NCI-H128 (cell line): ENCODE results near the gene SLC41A3.
A peak's percentile ranks its signal among the peaks of the same experiment; 100 is the strongest.

ENCODE experiments used
- DNase-seq: peaks from one replicate; lab custom pipeline; 2025; ENCODE audit not compliant: unreplicated experiment; lab: John Stamatoyannopoulos, UW

Gene SLC41A3

DNA sequence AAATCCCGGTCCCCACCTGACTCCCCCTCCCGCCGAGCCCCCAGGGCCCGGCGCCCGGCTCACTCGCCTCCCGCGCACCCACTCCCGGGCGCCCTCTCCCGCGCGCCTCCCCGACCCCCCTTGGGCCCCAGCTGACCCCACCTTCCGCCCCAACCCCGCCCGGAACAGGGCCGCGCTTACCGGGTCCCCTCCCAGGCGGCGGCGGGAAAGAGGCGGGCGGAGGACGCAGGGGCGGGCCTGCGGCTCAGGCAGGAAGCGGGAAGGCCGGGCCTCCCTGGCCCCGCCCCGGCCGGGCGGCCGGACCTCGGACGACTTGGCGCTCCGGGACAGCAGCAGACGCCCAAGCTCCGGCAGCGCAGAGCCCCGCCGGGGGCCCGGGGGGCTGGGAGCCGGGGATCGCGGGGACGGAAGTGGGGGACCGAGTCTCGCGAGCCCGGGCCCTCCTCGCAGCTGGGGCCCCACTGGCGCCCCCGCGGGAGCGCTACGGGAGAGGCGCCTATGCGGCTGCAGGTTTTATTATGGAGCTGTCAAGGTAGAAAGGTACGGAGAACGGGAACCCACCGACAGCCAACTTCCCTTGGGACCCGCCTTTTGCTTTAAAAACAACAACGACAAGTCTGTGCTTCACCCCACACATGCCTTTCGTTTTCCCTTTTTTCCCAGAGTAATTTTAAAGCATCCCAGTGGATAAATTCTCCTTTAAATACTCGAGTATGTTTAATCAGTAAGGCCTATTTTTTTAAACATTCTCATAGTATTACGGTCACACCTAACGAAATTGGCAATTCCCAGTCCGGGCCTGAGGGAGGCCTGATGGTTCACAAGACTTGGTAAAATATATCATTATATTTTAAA lies at the start of gene SLC41A3:
TSS of gene SLC41A3 (minus strand) at position 212 of the 855 bp plus-strand sequence. CDS start 15,905 bp downstream, outside the sequence.
- peak; percentile 62 for DNase-seq

DNA sequence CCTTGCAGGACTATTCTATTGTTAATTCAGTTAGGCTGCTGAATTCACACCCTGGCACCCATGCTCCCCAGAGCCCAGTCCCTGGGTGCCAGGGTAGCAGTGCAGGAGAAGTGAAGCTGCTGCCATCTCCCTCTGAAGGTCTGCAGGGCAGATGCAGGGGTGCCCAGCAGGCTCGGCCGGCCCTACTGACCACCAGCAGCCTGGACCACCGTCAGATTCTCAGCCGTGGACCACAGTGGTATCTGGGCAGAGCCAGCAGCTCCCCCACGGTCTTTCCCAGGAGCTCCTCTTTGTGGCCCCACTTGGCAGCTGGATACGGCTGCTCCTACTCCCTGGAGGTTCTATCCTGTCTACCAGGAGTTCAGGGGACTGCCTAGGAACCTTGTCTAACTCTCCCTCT lies 49.7 kb upstream of the SLC41A3 start:
- DNase-seq: no peak

DNA sequence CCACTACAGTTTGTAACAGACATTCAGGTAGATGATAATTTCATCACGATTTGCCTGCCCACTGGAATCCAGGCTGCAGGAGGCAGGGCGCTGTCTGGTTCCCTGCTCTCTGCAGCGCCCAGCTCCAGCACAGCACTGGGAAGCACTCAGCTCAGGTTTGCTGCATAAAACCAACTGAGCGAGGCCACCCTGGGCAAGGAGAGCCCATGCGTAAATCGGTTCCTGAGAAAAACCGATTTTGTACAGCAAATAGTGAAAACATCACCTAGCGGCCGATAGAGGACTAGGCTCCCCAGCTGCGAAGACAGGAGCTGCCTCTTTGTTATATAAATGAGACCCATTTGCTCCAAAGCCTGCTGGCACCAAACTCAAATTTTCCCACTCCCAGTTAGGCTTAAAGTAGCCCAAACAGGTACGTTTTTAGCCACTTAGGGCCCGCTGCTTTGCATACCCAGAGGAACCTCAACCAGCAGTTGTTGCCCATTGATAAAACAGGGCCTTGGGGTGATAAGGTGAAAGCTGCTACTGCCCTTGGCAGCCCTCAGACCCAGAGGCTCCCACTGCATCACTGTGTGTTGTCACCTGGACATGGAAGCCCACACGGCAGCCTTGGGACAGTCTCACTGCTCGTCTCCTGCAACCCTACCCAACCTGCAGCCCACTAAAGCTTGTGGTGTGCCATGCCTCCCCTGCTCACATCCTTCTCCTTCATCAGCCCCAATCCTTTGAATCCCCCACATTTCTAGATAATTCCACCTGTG lies 49.0 kb upstream of the SLC41A3 start:
- DNase-seq: no peak

DNA sequence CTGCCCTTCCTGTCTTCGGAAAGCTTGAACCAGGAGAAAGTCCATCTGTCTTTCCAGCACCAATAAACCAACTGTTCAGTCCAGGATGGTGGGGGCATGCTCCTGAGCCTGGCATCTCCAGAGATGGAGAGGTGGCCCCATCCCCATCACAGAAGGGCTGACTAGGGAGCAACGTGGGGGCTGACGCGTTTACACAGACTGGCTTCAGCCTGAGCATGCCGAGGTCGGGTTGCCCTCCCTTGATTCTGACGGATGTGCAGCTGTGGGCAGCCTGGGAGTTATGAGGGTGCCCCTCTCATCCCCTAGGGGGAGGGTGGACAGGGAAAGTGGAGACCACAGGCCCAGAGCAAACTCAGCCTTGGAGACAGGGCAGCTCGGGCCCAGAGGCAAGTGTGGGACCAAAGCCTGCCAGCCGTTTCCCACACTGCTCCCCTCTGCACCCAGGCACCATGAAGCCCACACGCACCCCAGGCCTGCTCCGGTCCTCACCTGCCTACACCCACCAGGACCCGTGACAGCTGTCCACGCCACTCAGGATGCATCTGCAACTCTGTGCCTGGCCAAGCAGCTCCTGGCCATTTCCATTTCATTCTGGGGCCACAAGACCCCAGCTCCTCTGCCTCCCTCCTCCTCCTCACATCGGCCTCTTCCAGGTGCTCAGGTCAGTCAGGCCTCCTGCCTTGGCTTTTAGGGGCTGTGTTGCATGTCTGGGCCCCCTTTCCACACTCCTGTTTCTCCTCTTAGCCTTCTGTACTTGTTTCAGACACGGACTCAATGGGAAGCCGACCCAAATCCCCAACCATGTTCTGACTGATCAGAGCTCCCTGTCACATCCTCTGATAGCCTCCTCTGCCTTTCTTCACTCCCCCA lies 48.2 kb upstream of the SLC41A3 start:
- no peak for DNase-seq

DNA sequence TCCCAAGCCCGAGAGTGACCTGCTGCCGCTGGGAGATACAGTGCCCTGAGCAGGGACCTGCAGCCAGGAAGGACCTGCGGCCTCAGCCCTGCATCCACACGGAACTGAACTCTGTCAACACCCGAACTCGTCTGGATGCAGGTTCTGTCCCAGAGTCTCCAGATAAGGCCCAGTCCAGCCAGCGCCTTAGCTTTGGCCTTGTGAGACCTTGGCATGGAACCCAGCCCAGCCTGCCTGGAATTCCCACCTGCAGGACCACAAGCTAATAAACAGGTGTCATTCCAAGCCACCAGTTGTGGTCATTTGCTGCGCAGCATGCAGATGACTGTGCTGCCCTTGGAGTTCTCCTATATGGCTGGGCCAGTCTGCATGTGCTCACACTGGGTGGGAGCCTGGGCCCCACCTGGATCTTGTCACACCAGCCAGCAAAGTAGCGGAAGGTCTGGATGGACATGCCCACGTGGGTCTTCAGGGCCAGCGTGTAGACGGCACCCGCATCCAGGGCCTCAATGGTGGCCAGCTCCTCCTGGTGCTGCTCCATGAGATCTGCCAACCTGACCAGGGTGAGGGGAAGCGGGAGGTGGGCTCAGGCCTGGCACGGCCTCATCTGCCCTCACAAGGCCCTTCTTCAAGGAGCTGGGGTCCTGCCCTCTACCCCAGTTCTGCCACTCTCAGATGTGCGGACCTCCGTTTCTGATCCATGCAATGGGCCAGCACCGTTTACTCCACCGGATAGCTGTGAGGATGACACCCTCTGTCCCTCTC lies 47.2 kb upstream of the SLC41A3 start:
- no peak for DNase-seq

DNA sequence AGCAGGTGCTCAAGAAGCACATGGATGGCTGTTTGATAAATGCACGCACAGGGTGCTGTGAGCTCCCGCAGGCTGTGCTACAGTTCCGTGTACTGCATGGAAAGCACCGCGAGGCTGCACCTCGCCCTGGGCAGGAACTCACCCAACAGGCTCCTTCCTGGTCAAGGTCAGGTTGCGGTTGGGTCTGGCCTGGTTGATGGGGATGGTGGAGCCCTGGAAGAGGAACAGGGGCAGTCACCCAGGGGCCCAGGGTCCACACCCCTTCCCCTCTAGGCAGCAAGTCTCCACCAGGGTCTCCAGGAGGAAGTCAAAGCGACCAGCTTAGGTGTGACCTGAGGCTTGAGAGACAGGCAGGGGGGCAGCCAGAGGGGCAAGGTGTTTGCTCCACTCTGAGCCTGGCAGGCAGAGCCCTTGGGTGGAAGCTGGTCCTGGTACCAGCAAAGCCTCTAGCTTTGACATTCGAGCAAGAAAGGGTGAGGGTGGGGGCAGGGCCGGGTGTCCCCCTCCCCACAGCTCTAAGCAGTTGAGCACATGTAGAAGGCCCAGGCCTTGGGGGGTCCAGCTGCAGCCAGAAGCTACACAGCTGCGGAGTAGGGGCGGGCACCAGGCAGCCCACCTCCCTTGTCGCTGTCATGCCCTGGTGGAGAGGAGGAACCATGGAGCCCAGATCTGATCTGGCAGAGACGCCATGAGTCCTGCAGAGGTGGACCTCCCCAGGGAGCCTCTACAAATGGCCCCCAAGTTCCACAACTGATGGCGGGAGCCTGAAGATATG lies 46.3 kb upstream of the SLC41A3 start:
- no peak for DNase-seq

DNA sequence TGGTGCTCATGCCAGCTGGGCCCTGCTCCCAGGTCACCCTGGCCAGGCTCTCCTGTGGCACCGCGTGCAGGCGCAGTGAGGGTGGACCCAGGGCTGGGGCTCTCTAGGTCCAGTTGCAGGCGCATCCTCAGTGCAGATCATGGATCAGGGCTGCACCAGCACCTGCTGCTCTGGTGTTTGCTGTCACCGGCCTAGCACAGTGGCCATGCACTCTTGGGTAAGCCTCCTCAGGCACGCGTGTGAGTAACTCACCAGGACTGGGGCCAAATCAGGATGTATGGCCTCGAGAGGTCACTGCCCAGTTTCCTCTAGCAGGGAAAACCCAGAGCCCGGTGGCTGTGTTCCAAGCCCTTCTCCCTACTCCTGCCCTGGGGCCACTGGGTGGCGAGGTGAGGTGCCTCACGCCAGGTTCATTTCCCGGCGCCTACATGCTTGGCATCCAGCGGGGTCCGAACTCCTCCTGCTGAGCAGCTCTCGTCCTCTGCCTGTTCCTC lies 45.5 kb upstream of the SLC41A3 start:
- DNase-seq: no peak

DNA sequence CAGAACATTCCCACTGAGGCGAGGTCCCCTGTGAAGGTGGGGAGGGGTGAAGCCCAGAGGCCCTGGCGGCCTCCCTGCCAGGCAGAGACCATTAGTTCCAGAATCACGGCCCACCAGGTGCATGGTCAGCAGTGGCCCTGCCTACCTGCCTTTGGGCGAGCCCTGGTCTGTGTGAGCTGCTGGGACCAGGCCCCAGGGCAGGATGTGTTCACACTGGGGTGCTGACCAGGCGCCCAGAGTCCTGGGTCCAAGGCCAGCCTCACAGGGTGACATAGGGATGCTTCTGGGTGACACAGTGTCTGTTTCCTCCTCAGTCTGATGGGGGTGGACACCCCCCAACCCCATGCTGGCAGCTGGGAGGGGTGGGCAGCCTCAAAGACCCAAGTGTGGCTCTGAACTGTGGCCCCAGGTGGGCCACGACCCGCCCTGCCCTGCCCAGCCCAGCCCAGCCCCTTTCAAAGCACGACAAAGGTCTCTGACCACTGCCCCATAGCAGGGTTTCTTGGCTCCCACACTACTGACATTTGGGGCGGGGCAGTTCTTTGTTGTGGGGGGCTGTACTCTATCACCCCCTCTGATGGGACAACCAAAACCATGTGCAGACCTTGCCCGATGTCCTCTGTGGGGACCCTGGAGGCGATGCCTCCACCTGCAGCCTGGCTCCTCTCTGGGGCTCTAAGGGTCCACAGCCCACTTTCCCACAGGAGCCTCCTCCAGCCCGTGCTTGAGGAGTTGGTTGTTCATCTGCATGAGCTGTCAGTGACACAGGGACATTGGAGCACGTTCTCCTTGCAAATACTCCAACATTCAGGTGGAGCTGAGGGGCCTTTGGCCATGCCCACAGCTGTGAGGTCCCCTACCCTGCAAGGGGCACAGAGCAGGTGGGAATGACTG lies 44.8 kb upstream of the SLC41A3 start:
- DNase-seq: no peak

DNA sequence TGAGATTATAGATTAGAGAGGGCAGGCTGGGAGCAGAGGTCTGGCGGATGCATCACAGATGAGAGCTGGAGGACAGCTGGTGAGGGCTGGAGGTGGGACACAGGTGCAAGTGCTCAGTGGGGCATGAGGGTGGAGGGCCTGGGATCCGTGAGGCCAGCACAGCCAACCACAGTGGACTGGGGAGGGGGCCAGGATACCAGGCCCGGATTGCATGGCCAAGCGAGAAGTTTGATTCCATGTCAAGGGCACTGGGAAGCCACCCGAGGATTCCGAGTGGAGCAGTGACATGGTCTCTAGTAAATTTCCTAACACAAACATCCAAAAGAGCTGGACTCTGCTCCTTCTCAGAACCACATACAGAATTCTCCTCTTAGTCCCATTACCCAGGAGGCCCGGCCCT lies 44.0 kb upstream of the SLC41A3 start:
- DNase-seq: no peak

DNA sequence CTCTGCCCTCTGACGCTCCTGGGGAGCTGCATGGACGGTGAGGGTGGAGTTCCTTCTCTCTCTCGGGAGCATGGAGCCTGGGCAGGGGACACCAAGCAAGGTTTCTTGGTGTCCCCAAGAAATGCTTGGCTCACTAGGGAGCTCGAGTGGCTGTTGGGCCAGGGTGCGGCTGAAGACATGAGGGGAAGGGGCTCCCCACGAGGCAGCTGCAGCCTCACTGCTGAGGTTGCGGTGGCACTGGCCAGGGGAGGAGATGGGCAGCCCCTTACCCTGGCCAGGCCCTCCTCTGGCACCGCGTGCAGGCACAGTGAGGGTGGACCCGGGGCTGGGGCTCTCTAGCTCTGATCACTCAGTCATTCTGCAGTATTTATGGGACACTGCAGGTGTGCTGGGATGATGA lies 43.5 kb upstream of the SLC41A3 start:
- DNase-seq: no peak

DNA sequence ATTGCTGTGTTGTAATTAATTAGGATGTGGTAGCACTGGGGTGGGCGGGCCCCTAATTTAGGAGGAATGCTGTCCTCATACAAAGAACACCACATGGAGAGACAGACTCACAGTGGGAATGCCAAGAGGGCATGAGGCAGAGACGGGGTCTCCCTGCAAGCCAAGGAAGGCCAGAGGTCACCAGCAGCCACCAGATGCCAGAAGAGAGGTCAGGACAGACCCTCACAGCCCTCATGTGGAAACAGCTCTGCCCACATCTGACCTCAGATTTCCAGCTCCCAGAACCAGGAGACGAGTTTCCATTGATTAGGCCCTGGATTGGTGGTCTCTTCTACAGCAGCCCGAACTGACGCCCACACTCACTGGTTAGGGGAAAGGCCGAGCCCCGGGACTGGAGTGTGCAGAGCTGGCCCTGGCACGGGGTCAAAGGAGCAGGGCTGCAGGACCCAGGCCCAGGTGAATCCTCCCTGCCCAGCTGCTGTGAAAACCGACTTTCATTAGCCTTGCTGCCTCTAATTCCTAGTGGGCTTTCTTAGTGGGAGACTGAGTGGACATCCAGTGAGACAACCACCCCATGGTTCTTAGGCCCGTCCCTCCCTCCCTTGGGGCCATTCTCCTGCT lies 43.0 kb upstream of the SLC41A3 start:
- no peak for DNase-seq

DNA sequence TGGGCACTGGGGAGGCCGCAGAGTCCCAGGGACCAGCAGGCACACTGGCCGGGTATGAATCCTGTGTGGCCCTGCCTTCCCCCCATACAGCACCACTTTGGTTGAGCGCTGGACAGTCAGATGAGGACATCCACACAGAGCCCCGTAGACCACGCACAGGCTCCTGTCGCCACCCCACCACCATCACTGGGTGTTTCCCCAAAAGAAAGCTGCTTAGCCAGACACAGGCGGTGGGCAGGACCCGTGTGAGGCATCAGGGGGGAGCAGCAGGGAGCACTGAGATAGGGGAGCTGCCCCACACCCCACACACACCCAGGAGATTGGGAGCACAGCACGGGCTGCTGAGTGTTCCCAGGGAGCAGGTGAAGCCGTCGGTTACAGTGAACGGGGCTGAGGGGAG lies 42.4 kb upstream of the SLC41A3 start:
- no peak for DNase-seq

DNA sequence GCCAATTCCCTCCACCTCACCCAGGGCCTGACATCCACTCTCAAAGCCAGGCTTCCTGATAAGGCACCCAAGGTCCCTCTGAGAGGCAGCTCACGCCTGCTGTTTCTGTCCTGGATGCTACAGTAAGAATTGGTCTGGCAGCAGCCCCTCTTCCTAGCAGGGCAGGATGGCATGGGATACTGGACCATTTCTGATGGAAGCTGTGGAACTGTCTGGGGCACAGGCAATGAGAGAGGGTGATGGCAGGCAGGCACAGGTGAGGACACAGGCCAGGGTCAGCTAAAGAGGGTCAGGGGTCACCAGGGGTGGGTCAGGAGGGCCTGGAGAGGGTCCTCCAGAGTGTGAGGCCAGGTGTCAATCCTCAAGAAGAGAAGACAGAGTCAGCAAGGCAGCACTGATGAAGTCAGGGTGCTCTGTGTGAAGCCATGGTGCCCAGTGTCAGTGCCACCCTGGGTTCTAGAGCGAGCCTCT lies 41.9 kb upstream of the SLC41A3 start:
- DNase-seq: no peak

DNA sequence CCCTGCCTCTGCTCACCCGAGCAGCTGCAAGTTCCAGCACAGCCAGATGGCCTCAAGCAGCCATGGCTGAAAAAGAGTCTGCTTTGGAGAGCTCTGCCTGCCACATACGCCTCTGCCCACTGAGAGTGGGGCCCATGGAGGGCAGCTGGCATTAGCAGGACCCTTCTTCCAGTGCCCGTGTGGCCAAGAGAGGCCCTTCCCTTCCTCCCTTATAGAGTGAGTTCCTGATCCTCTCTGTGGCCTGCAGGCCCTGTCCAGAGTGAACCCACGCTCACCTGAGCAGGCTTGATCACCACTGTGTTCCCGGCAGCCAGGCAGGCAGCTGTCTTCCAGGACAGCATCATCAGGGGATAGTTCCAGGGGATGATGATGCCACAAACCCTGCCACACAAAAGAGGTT lies 41.4 kb upstream of the SLC41A3 start:
- DNase-seq: no peak

DNA sequence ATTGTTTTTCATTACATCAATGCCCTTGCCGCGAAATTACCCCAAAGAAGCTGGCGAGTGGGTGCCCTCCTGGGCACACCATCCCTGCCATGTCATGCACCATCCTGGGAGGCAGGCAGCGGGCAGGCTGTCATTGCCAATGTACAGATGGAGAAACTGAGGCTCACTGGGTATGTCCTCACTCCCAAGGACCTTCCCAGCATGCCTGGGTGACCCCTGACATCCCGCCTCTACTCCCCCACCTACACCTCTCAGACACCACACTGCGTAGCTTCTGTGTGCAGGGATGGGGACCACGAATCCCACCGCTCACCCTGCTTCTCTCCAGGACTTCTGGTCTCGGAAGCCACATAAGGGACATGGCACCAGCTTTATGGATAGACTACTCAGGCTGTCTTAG lies 41.0 kb upstream of the SLC41A3 start:
- no peak for DNase-seq

DNA sequence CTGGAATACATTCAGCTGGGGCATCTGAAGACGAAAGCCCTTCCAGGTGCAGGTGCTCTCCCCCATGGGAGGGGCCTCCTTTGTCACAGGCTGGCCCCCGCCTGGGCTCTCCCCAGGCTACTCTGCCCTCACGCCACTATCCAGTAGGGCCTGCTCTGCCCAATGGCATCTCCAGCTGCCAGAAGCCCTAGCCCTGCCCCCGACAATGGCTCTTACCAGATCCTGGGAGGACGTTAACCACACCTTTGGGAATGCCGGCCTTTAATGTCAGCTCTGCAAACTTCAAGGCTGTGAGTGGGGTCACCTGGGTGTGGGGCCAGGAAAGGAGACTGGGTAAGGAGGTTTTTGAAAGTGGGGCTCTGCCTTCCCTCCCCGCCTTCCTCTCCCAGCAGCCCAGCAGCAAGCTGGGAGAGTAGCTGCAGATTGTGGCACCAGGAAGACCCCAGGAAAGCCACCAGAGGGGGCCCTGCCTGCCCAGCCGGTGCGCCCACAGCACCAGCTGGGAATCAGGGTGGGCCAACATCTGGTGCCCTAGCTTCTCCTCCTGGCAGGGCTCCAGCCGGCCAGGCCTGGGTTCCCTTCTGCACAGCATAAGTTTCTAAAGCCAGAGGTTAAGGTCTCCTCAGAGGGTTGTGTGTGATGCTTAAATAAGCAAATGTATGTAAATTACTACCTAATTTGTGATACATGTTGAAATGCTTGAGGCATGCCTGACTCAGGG lies 40.4 kb upstream of the SLC41A3 start:
- no peak for DNase-seq

DNA sequence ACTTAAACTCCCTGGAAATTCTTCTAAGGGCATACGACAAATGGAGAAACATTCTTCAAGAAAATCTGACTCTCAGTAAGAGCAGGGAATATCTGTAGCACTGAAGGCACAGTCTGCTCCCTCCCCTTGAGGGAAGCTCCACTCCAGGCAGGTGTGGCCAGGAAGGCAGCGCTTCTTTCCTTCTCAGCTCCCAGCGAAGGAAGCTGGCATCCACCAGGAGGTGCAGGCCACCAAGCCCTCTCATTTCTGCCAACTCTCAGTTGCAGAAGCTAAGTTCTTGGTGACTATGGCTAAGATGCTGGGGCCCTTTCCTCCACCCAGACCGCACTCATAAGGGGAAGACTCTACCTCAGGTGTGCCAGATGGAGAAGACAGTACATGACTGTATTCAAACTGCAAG lies 37.7 kb upstream of the SLC41A3 start:
- DNase-seq: no peak
